DMS 273 treated with DMSO at 0.1 percent for 48 hours (cell line): ENCODE measurements around the gene UPB1.

Source experiments
- DNase-seq: peaks from one replicate; lab custom pipeline; 2025; lab: John Stamatoyannopoulos, UW

The UPB1 gene

DNA sequence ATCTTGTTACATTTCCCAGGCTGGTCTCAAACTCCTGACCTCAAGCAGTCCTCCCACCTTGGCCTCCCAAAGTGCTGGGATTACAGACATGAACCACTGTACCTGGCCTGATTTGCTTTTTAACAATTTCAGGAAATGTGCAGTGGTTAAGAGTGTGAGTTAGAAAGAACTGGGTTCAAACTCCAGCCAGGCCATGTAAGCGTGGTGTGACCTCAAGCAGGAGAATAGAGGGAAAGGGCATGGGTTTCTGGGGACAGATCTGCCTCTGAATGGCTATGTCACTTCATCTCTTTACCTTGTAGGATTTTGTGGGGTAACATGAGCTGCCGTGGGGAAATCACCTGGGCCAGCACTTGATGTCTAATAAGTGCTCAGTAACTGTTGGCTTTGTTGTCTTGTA is 69.9 kb downstream of the UPB1 start:
- DNase-seq = no peak

DNA sequence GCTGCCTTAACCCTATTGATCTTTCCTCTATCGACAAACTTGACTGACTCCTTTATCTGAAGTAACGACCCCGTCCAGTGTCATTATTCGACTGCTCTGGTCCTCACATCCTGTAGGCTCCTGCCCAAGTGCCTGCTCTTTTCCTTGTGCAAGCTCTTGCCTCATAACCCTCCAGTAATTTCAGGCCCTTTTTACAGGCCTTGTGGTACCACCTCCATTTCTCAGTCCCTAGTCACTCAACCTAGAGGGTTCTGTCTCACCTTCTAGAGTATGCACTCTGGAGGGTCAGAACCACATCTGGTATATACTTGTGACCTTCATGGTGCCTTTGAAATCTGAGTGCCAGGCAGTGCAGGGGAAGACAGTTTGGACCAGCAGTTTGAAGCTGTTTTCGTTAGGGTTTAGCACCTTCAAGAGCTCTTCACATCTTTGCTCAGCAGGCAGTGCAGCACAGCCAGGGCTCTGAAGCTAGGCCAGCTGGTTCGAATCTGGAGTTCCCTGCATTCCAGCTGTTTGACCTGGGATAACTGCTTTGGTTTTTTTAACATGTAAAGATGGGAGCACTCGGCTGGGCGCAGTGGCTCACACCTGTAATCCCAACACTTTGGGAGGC is 71.9 kb downstream of the UPB1 start:
- no peak for DNase-seq

DNA sequence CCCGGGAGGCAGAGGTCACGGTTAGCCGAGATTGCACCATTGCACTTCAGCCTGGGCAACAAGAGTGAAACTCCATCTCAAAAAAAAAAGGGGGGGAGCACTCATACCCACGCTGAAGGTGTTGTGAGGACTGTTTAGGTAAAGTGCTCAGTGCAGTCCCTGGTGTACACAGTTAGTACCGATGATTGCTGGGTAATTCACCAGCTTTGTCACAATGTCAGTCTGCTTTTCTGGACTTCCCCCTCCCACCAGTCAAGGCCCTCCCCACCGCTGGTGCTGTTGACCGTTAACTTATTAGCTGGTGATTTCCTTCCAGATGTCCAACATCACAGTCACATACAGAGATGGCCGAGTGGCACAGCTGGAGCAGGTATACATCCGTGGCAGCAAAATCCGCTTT is 72.5 kb downstream of the UPB1 start:
- DNase-seq = no peak

DNA sequence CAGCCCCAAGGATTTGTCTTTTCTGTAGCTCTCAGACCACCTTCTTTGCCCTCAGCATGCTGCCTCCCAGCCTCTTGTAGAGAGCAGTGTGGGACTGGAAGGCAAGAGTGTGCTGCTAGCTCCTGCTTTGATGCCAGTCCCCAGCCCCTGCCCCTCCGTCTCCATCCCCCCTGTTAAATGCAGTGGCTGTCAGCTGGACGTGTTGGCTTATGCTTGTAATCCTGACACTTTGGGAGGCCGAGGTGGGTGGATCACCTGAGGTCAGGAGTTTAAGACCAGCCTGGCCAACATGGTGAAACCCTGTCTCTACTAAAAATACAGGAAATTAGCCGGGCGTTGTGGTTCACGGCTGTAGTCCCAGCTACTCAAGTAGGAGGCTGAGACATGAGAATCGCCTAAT is 76.1 kb downstream of the UPB1 start:
- DNase-seq = no peak

DNA sequence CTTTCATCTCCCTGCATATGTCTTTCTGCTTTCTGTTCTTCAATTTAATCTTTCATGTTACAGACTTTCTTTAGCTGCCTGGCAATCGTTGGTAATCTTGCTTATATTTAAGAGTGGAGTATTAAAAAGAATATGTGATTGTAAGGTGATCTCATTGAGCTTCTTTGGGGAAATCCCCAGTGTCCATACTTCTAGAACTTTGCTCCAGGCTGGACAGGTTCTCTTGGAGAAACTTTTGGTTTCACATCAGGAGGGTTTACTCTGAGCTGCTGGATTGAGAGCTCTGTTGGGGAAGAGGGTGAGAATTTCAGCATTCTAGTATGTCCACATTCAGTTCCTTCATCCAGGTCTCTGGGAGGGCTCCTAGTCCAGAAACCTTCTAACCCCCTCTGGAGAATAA is 81.6 kb downstream of the UPB1 start:
- DNase-seq = no peak
